IMR-90 (cell line): ENCODE measurements around the gene ZNF212. TPM values are rescaled to one million over a fixed set of nuclear protein-coding genes. Genes with fewer than 3 reads are reported as not detected.

Experiments used
- ATAC-seq: fragments of 200-7000 bp; cut with Tn5 transposase; 2 replicates; pipeline ENCODE4 v1.9.1; 2020; ENCODE audit warnings: low read depth, mild to moderate bottlenecking, moderate library complexity
- BruUV-seq: library from RNA; stranded (reverse); fragments of 400-500 nt; replicated peaks from 2 replicates; lab custom pipeline; 2021; lab: Mats Ljungman, UMichigan
- CTCF ChIA-PET: fragments of 300-600 bp; formaldehyde crosslinking; extraction: SDS; loops from one replicate; lab custom pipeline; 2021; ENCODE audit warnings: antibody characterized with exemption; lab: Yijun Ruan, JAX
- POLR2A ChIA-PET: fragments of 300-600 bp; sonication (Branson Sonifier 250); formaldehyde crosslinking; loops from one replicate; lab custom pipeline; 2022; ENCODE audit warnings: antibody characterized with exemption; ENCODE audit not compliant: unreplicated experiment; lab: Charles Lee
- DNase-seq: peaks from one replicate; pipeline ENCODE4 v3.0.0; 2013
- H2AFZ ChIP-seq: replicated peaks from 2 replicates; pipeline ENCODE3; 2013; ENCODE audit warnings: low read length, mild to moderate bottlenecking; ENCODE audit not compliant: poor library complexity
- H2AK5ac ChIP-seq: 2 replicates; pipeline ENCODE4 v1.6.1; 2013; ENCODE audit warnings: low read depth, low read length, inconsistent platforms
- H2AK9ac ChIP-seq: replicated peaks from 2 replicates; pipeline ENCODE3; 2013; ENCODE audit warnings: mild to moderate bottlenecking, low read depth, low read length, moderate library complexity; ENCODE audit not compliant: poor library complexity
- H2BK120ac ChIP-seq: 2 replicates; pipeline ENCODE4 v1.6.1; 2013; ENCODE audit warnings: low read depth, low read length, inconsistent platforms
- H2BK15ac ChIP-seq: 3 replicates; pipeline ENCODE4 v1.6.1; 2013; ENCODE audit warnings: low read depth, low read length, inconsistent platforms
- H2BK20ac ChIP-seq: 2 replicates; pipeline ENCODE4 v1.6.1; 2013; ENCODE audit warnings: low read depth, mild to moderate bottlenecking, inconsistent platforms, low read length, moderate library complexity
- H2BK5ac ChIP-seq: 2 replicates; pipeline ENCODE4 v1.6.1; 2013; ENCODE audit warnings: mild to moderate bottlenecking, low read depth, low read length, inconsistent platforms; ENCODE audit not compliant: poor library complexity, severe bottlenecking
- H3K14ac ChIP-seq: replicated peaks from 2 replicates; pipeline ENCODE4 v1.6.1; 2013; ENCODE audit warnings: low read depth, low read length, inconsistent platforms
- H3K18ac ChIP-seq: 2 replicates; pipeline ENCODE4 v1.6.1; 2013; ENCODE audit warnings: low read depth, low read length, control low read depth
- H3K23ac ChIP-seq: 2 replicates; pipeline ENCODE4 v1.6.1; 2013; ENCODE audit warnings: low read depth, low read length, inconsistent platforms
- H3K27ac ChIP-seq: 2 replicates; pipeline ENCODE4 v1.5.1; 2013; ENCODE audit warnings: mild to moderate bottlenecking, control low read depth, low read length; ENCODE audit not compliant: insufficient read depth
- H3K27me3 ChIP-seq: 2 replicates; pipeline ENCODE4 v1.6.1; 2013; ENCODE audit warnings: low read length; ENCODE audit not compliant: control insufficient read depth, insufficient read depth
- H3K36me3 ChIP-seq: 2 replicates; pipeline ENCODE4 v1.6.1; 2013; ENCODE audit warnings: low read length, mixed read lengths; ENCODE audit not compliant: control insufficient read depth, insufficient read depth
- H3K4ac ChIP-seq: 2 replicates; pipeline ENCODE4 v1.6.1; 2013; ENCODE audit warnings: low read depth, low read length, inconsistent platforms
- H3K4me1 ChIP-seq: 2 replicates; pipeline ENCODE4 v1.6.1; 2013; ENCODE audit warnings: low read length, mixed read lengths; ENCODE audit not compliant: control insufficient read depth, insufficient read depth
- H3K4me2 ChIP-seq: 2 replicates; pipeline ENCODE4 v1.6.1; 2013; ENCODE audit warnings: low read depth, mild to moderate bottlenecking, control low read depth, low read length, moderate library complexity
- H3K4me3 ChIP-seq: 2 replicates; pipeline ENCODE4 v1.5.1; 2013; ENCODE audit warnings: low read depth, mild to moderate bottlenecking, control low read depth, low read length, moderate library complexity; ENCODE audit not compliant: insufficient read depth
- H3K56ac ChIP-seq: 2 replicates; pipeline ENCODE4 v1.6.1; 2013; ENCODE audit warnings: low read length, inconsistent platforms; ENCODE audit not compliant: insufficient read depth; ENCODE audit errors: extremely low read depth
- H3K79me1 ChIP-seq, 2 experiments: 2 replicates each; pipeline ENCODE4 v1.6.1; 2013; ENCODE audit warnings: low read length in 2 of 2, inconsistent platforms in 1 of 2, low read depth in 1 of 2
- H3K9ac ChIP-seq: 2 replicates; pipeline ENCODE4 v1.6.1; 2013; ENCODE audit warnings: low read depth, low read length, control low read depth
- H3K9me1 ChIP-seq: 2 replicates; pipeline ENCODE4 v1.6.1; 2013; ENCODE audit warnings: low read length, inconsistent platforms; ENCODE audit not compliant: insufficient read depth
- H3K9me3 ChIP-seq: 2 replicates; pipeline ENCODE4 v1.6.1; 2013; ENCODE audit warnings: low read length; ENCODE audit not compliant: control insufficient read depth, insufficient read depth
- H4K20me1 ChIP-seq: 2 replicates; pipeline ENCODE4 v1.6.1; 2013; ENCODE audit warnings: low read length, inconsistent platforms; ENCODE audit not compliant: insufficient read depth
- H4K5ac ChIP-seq: 2 replicates; pipeline ENCODE4 v1.6.1; 2013; ENCODE audit warnings: mild to moderate bottlenecking, low read depth, low read length, control low read depth
- H4K8ac ChIP-seq, 2 experiments: 2 replicates each; pipeline ENCODE4 v1.6.1; 2013; ENCODE audit warnings: low read depth in 2 of 2, low read length in 2 of 2, control low read depth in 1 of 2, inconsistent platforms in 1 of 2
- H4K91ac ChIP-seq: 2 replicates; pipeline ENCODE4 v1.6.1; 2013; ENCODE audit warnings: low read depth, low read length, inconsistent platforms; ENCODE audit not compliant: insufficient read depth
- CEBPB ChIP-seq: IDR thresholded peaks from 2 replicates; pipeline ENCODE4 v1.6.1; 2012; ENCODE audit warnings: low read depth, low read length, improper control_type of control experiment
- ELK1 ChIP-seq: fragments of 150-350 bp; IDR thresholded peaks from 2 replicates; pipeline ENCODE4 v1.6.1; 2016; ENCODE audit warnings: low read depth, mild to moderate bottlenecking, low read length, moderate library complexity, borderline replicate concordance
- MAFK ChIP-seq: IDR thresholded peaks from 2 replicates; pipeline ENCODE4 v1.6.1; 2012; ENCODE audit warnings: low read depth, low read length, improper control_type of control experiment
- MAZ ChIP-seq: IDR thresholded peaks from 2 replicates; pipeline ENCODE4 v1.6.1; 2012; ENCODE audit warnings: low read depth, mild to moderate bottlenecking, low read length, improper control_type of control experiment, moderate library complexity, borderline replicate concordance
- MXI1 ChIP-seq: IDR thresholded peaks from 2 replicates; pipeline ENCODE4 v1.6.1; 2012; ENCODE audit warnings: low read depth, mild to moderate bottlenecking, low read length, moderate library complexity, borderline replicate concordance
- RCOR1 ChIP-seq: IDR thresholded peaks from 2 replicates; pipeline ENCODE4 v1.6.1; 2012; ENCODE audit warnings: mild to moderate bottlenecking, low read length, improper control_type of control experiment; ENCODE audit not compliant: insufficient replicate concordance
- SMC3 ChIP-seq: fragments of 150-350 bp; IDR thresholded peaks from 2 replicates; pipeline ENCODE4 v1.6.1; 2016; ENCODE audit warnings: low read depth, mild to moderate bottlenecking, antibody characterized with exemption, low read length, moderate library complexity
- USF2 ChIP-seq: fragments of 150-350 bp; IDR thresholded peaks from 2 replicates; pipeline ENCODE4 v1.6.1; 2017; ENCODE audit warnings: mild to moderate bottlenecking, antibody characterized with exemption, low read length, low read depth
- WGBS, 2 experiments: methylation state at CpG; one replicate each; pipeline versions ENCODE4 v1.1.5 to v1.1.7; 2013; ENCODE audit warnings: missing lambda C conversion rate in 2 of 2; ENCODE audit not compliant: insufficient read length in 1 of 2; ENCODE audit errors: extremely low coverage in 2 of 2; 5-methylcytosine and 5-hydroxymethylcytosine counted together
- dilution Hi-C: fragments of 300-500 bp; cut with HindIII; formaldehyde crosslinking; loops from one replicate; pipeline ENCODE4 v1.14.3; 2018; ENCODE audit warnings: low sequenced_read_pairs; ENCODE audit not compliant: unreplicated experiment
- in situ Hi-C: fragments of 300-500 bp; cut with MboI; formaldehyde crosslinking; loops from 3 replicates; pipeline ENCODE4 v1.14.3; 2019; ENCODE audit warnings: low sequenced_read_pairs, inconsistent platforms, mixed read lengths
- intact Hi-C: fragments of 100-400 bp; cut with micrococcal nuclease; formaldehyde crosslinking; loops from 2 replicates; pipeline ENCODE4 v1.10.0; 2022
- polyA plus RNA-seq, 3 experiments: library from polyadenylated mRNA; depleted of rRNA; stranded (reverse); fragments of >200 nt; gene quantifications; 2 replicates each; pipeline ENCODE4 v1.2.3, GENCODE V29; 2012; ENCODE audit warnings: low replicate concordance in 1 of 3
- total RNA-seq: library from RNA; depleted of rRNA; stranded (reverse); fragments of >200 nt; gene quantifications from 2 replicates; pipeline ENCODE4 v1.2.3, GENCODE V29; 2012

Gene ZNF212
- total and polyA plus RNA-seq, 2 of the 4 experiments (the other 2 are of a cell fraction) = 3.8 to 5.1 TPM

- TF ChIP-seq USF2 = no peak
- no peak for TF ChIP-seq RCOR1
- no peak for TF ChIP-seq CEBPB
Observed at GRCh38 chr7:149285603-149286002, 46.2 kb downstream of the ZNF212 start (continued).

- no peaks in the 10 kb centered on the region for H3K27me3 ChIP-seq
- H4K5ac ChIP-seq = no peak overlapping the region
- H3K23ac ChIP-seq = no peak overlapping the region
- CTCF ChIA-PET = no interaction called here
- peaks cover 0 to 3% of the 10 kb centered on the region in 2 experiments; a peak in 1 of 4 replicates for H3K79me1 ChIP-seq
- H3K4ac ChIP-seq = no peak overlapping the region
- intact Hi-C loops (no loop called here), dilution Hi-C loops (no loop called here), in situ Hi-C loops (no loop called here)
- no peak overlapping the region for H3K4me3 ChIP-seq
- no peak overlapping the region for H2BK15ac ChIP-seq
- H2BK5ac ChIP-seq = no peak overlapping the region
- no peak overlapping the region for H2BK120ac ChIP-seq
- WGBS, 2 experiments = 90% methylated on average over 2 of the region's 6 CpGs; no CpG with 5 or more reads in 1 of the 2 experiments
- no peaks in the 10 kb centered on the region for H3K9me3 ChIP-seq
- H3K4me2 ChIP-seq = no peak overlapping the region
- no peak overlapping the region for H3K9ac ChIP-seq
- H2AK5ac ChIP-seq = no peak overlapping the region
- TF ChIP-seq USF2 (no peak), ELK1 (no peak), MXI1 (no peak), SMC3 (no peak), MAZ (no peak), MAFK (no peak), RCOR1 (no peak)
- 0 out of 2 replicates have a peak, but pooled peaks cover 2% of the 10 kb centered on the region for H3K4me1 ChIP-seq
- POLR2A ChIA-PET = no interaction called here
- no peak overlapping the region for H2AFZ ChIP-seq
- H3K9me1 ChIP-seq = peaks cover 2% of the 10 kb centered on the region
- ATAC-seq (no peak), DNase-seq (peak; percentile 4)
- peaks cover 4% of the 10 kb centered on the region; the same call in 1 of the 2 replicates for H4K20me1 ChIP-seq
- no peak overlapping the region for H3K27ac ChIP-seq
- H3K36me3 ChIP-seq = peaks cover 6% of the 10 kb centered on the region
- no peak overlapping the region for H4K91ac ChIP-seq
- H3K14ac ChIP-seq = no peak overlapping the region
- no peak overlapping the region for H2AK9ac ChIP-seq
- no peak overlapping the region for H4K8ac ChIP-seq
- H3K56ac ChIP-seq = no peak overlapping the region
- no TSS peak for BruUV-seq
- H3K18ac ChIP-seq = no peak overlapping the region
- no peak overlapping the region for H2BK20ac ChIP-seq
Observed at GRCh38 chr7:149286811-149287400, 47.5 kb downstream of the ZNF212 start.
